H1 (cell line): ENCODE data around the gene CFB. TPM values are rescaled to one million over a fixed set of nuclear protein-coding genes. Genes with fewer than 3 reads are reported as not detected.
A peak's percentile ranks its signal among the peaks of the same experiment; 100 is the strongest.

ENCODE experiments used
- CTCF ChIA-PET: fragments of 300-600 bp; sonication (Branson Sonifier 250); formaldehyde crosslinking; loops from one replicate; lab custom pipeline; 2021; ENCODE audit not compliant: partially characterized antibody; lab: Charles Lee
- POLR2A ChIA-PET: fragments of 300-600 bp; sonication (Branson Sonifier 250); formaldehyde crosslinking; loops from one replicate; lab custom pipeline; 2021; ENCODE audit warnings: inconsistent platforms; ENCODE audit not compliant: partially characterized antibody; lab: Charles Lee
- DNase-seq, 2 experiments: peaks; one replicate each; pipeline versions ENCODE4 v3.0.0 to v3.0.0-alpha.2; 2010 to 2022; ENCODE audit warnings: low spot score in 2 of 2, low read depth in 1 of 2, mixed read lengths in 1 of 2
- FAIRE-seq: peaks from 2 replicates; lab custom pipeline; 2011; peaks lifted over from hg19 to GRCh38; lab: Jason Lieb, UNC
- H2AFZ ChIP-seq: 2 replicates; pipeline ENCODE4 v1.8.1; 2012; ENCODE audit warnings: low read length, inconsistent platforms
- H2AK5ac ChIP-seq: 2 replicates; pipeline ENCODE4 v1.6.1; 2013; ENCODE audit warnings: low read depth, low read length
- H2BK120ac ChIP-seq: replicated peaks from 2 replicates; pipeline ENCODE3; 2013; ENCODE audit warnings: low read depth, low read length, inconsistent platforms
- H2BK12ac ChIP-seq: 2 replicates; pipeline ENCODE4 v1.6.1; 2013; ENCODE audit warnings: low read depth, low read length
- H2BK15ac ChIP-seq: 2 replicates; pipeline ENCODE4 v1.6.1; 2013; ENCODE audit warnings: low read length
- H2BK20ac ChIP-seq: 2 replicates; pipeline ENCODE4 v1.6.1; 2013; ENCODE audit warnings: low read length
- H2BK5ac ChIP-seq: 2 replicates; pipeline ENCODE4 v1.6.1; 2013; ENCODE audit warnings: low read depth, low read length
- H3K14ac ChIP-seq: 2 replicates; pipeline ENCODE4 v1.6.1; 2013; ENCODE audit warnings: inconsistent platforms; ENCODE audit not compliant: insufficient read length
- H3K18ac ChIP-seq: 2 replicates; pipeline ENCODE4 v1.6.1; 2013; ENCODE audit warnings: low read length; ENCODE audit errors: extremely low read depth
- H3K23ac ChIP-seq: 2 replicates; pipeline ENCODE4 v1.6.1; 2013; ENCODE audit warnings: inconsistent platforms; ENCODE audit not compliant: insufficient read length
- H3K23me2 ChIP-seq: 2 replicates; pipeline ENCODE4 v1.6.1; 2013; ENCODE audit warnings: low read depth, low read length
- H3K27ac ChIP-seq: 2 replicates; pipeline ENCODE4 v1.6.1; 2011; ENCODE audit warnings: low read depth, low read length, inconsistent platforms
- H3K27me3 ChIP-seq, 4 experiments: replicated peaks in 1 of 4; 1 replicate in 1 of 4; 2 replicates in 3 of 4; pipeline versions ENCODE4 v1.6.1 to v1.8.1; 2011 to 2013; ENCODE audit warnings: low read length in 3 of 4, mild to moderate bottlenecking in 3 of 4, inconsistent platforms in 2 of 4, mixed read lengths in 2 of 4, moderate library complexity in 1 of 4; ENCODE audit not compliant: control insufficient read depth in 3 of 4, insufficient read depth in 3 of 4; ENCODE audit errors: extremely low read depth in 1 of 4
- H3K36me3 ChIP-seq, 4 experiments: 2 replicates each; pipeline versions ENCODE4 v1.6.1 to v1.8.1; 2011 to 2013; ENCODE audit warnings: mild to moderate bottlenecking in 4 of 4, low read length in 3 of 4, moderate library complexity in 2 of 4, control low read depth in 1 of 4, inconsistent platforms in 1 of 4; ENCODE audit not compliant: insufficient read depth in 4 of 4, control insufficient read depth in 2 of 4
- H3K4ac ChIP-seq: replicated peaks from 2 replicates; pipeline ENCODE3; 2013; ENCODE audit warnings: low read length, low read depth, mixed read lengths, inconsistent platforms; ENCODE audit not compliant: insufficient read length
- H3K4me1 ChIP-seq, 4 experiments: replicated peaks in 1 of 4; 1 replicate in 1 of 4; 2 replicates in 3 of 4; pipeline versions ENCODE4 v1.6.1 to v1.8.1; 2011 to 2013; ENCODE audit warnings: low read length in 3 of 4, inconsistent platforms in 2 of 4, mixed read lengths in 1 of 4; ENCODE audit not compliant: insufficient read depth in 4 of 4, control insufficient read depth in 3 of 4
- H3K4me2 ChIP-seq, 2 experiments: 2 replicates each; pipeline versions ENCODE4 v1.6.1 to v1.8.1; 2011 to 2013; ENCODE audit warnings: low read depth in 2 of 2, low read length in 2 of 2, control low read depth in 1 of 2, inconsistent platforms in 1 of 2, mild to moderate bottlenecking in 1 of 2; ENCODE audit not compliant: insufficient read depth in 1 of 2
- H3K4me3 ChIP-seq, 4 experiments: fragments of 200-600, 300-600 bp in 1 of 4; sonication (generic), shearing (Covaris generic), sonication (Bioruptor Twin) in 1 of 4; 2 replicates each; pipeline versions ENCODE4 v1.5.1 to v1.8.1; 2011 to 2016; ENCODE audit warnings: low read length in 4 of 4, low read depth in 3 of 4, control low read depth in 2 of 4, inconsistent platforms in 2 of 4, mild to moderate bottlenecking in 2 of 4, mixed read lengths in 1 of 4, moderate library complexity in 1 of 4; ENCODE audit not compliant: insufficient read depth in 2 of 4; ENCODE audit errors: extremely low read depth in 1 of 4
- H3K56ac ChIP-seq: replicated peaks from 2 replicates; pipeline ENCODE3; 2013; ENCODE audit warnings: low read depth, mild to moderate bottlenecking, mixed read lengths, low read length, inconsistent platforms; ENCODE audit not compliant: insufficient read length
- H3K79me1 ChIP-seq: 2 replicates; pipeline ENCODE4 v1.6.1; 2013; ENCODE audit warnings: low read depth, low read length, control low read depth
- H3K79me2 ChIP-seq, 2 experiments: 2 replicates each; pipeline versions ENCODE4 v1.6.1 to v1.8.1; 2012 to 2013; ENCODE audit warnings: low read length in 2 of 2, mild to moderate bottlenecking in 2 of 2, inconsistent platforms in 1 of 2; ENCODE audit not compliant: insufficient read depth in 2 of 2, control insufficient read depth in 1 of 2
- H3K9ac ChIP-seq, 4 experiments: replicated peaks in 1 of 4; 1 replicate in 1 of 4; 2 replicates in 3 of 4; pipeline versions ENCODE4 v1.6.1 to v1.8.1; 2011 to 2013; ENCODE audit warnings: low read depth in 3 of 4, low read length in 3 of 4, control low read depth in 2 of 4, mild to moderate bottlenecking in 2 of 4, moderate library complexity in 2 of 4, inconsistent platforms in 1 of 4; ENCODE audit errors: extremely low read depth in 1 of 4
- H3K9me3 ChIP-seq, 2 experiments: 2 replicates each; pipeline versions ENCODE4 v1.6.1 to v1.8.1; 2012 to 2013; ENCODE audit warnings: mild to moderate bottlenecking in 2 of 2, moderate library complexity in 2 of 2, control low read depth in 1 of 2, inconsistent platforms in 1 of 2, low read depth in 1 of 2, low read length in 1 of 2, mixed read lengths in 1 of 2; ENCODE audit not compliant: insufficient read depth in 2 of 2
- H4K20me1 ChIP-seq, 2 experiments: replicated peaks in 1 of 2; 2 replicates each; pipeline versions ENCODE3 to v1.8.1; 2011 to 2013; ENCODE audit warnings: inconsistent platforms in 2 of 2, low read length in 2 of 2, mild to moderate bottlenecking in 1 of 2; ENCODE audit not compliant: insufficient read depth in 2 of 2, control insufficient read depth in 1 of 2
- H4K5ac ChIP-seq: 2 replicates; pipeline ENCODE4 v1.6.1; 2013; ENCODE audit warnings: low read length, low read depth, mixed read lengths, inconsistent platforms; ENCODE audit not compliant: insufficient read length
- H4K8ac ChIP-seq: 2 replicates; pipeline ENCODE4 v1.8.0; 2013; ENCODE audit warnings: mild to moderate bottlenecking, moderate library complexity, low read length, inconsistent platforms; ENCODE audit not compliant: insufficient read depth; ENCODE audit errors: extremely low read depth
- H4K91ac ChIP-seq: replicated peaks from 2 replicates; pipeline ENCODE3; 2013; ENCODE audit warnings: low read length, mixed read lengths, inconsistent platforms; ENCODE audit not compliant: insufficient read length
- EZH2 ChIP-seq: fragments of 200-600 bp; sonication (generic); IDR thresholded peaks from 2 replicates; pipeline ENCODE4 v1.7.1; 2012; ENCODE audit warnings: low read depth, mild to moderate bottlenecking, moderate library complexity, low read length, inconsistent platforms; ENCODE audit not compliant: severe bottlenecking
- RAD21 ChIP-seq, 2 experiments: IDR thresholded peaks in 1 of 2; conservative IDR thresholded peaks in 1 of 2; 2 replicates each; pipeline ENCODE4 v1.6.1; 2011; ENCODE audit warnings: low read depth in 2 of 2, low read length in 2 of 2, improper control_type of control experiment in 1 of 2, inconsistent platforms in 1 of 2, mild to moderate bottlenecking in 1 of 2, moderate library complexity in 1 of 2
- TBP ChIP-seq: IDR thresholded peaks from 2 replicates; pipeline ENCODE4 v1.6.1; 2011; ENCODE audit warnings: low read depth, low read length, improper control_type of control experiment
- TEAD4 ChIP-seq: IDR thresholded peaks from 2 replicates; pipeline ENCODE4 v1.6.1; 2012; ENCODE audit warnings: low read depth, low read length, inconsistent platforms, mixed read lengths
- WGBS, 2 experiments: shearing (Covaris generic) in 1 of 2; methylation state at CpG; one replicate each; pipeline versions ENCODE4 v1.1.6 to v1.1.7; 2013 to 2015; ENCODE audit warnings: low lambda C conversion rate in 2 of 2, mixed read lengths in 2 of 2, inconsistent platforms in 1 of 2, low coverage in 1 of 2, missing lambda C conversion rate in 1 of 2; ENCODE audit not compliant: insufficient replicate concordance in 2 of 2, insufficient coverage in 1 of 2, insufficient read length in 1 of 2; ENCODE audit errors: extremely low coverage in 1 of 2, missing lambda C conversion rate in 1 of 2; 5-methylcytosine and 5-hydroxymethylcytosine counted together
- polyA plus RNA-seq, 7 experiments: library from polyadenylated mRNA; depleted of rRNA in 3 of 7; stranded (reverse) in 5 of 7; unstranded in 2 of 7; fragments of >200 nt in 5 of 7; fragments of 200-250 nt in 2 of 7; gene quantifications; 1 replicate in 5 of 7; 2 replicates in 1 of 7; 4 replicates in 1 of 7; pipeline versions ENCODE4 v1.2.1 to v1.2.3, GENCODE V29; 2011 to 2013; ENCODE audit warnings: missing spikeins in 2 of 7, mixed read lengths in 2 of 7
- total RNA-seq: library from RNA; stranded (reverse); fragmentation: NEBNext Ultra II Directional; extraction: Animal tissue kit (Norgen Biotek cat#: 25700); gene quantifications from 2 replicates; pipeline ENCODE4 v1.2.1, GENCODE V29; 2021

The CFB gene
- total and polyA plus RNA-seq, 2 of the 8 experiments (the other 6 are each of a cell fraction or from before 2014, with no cell fraction given), result 0.09 TPM; not detected in 1

DNA sequence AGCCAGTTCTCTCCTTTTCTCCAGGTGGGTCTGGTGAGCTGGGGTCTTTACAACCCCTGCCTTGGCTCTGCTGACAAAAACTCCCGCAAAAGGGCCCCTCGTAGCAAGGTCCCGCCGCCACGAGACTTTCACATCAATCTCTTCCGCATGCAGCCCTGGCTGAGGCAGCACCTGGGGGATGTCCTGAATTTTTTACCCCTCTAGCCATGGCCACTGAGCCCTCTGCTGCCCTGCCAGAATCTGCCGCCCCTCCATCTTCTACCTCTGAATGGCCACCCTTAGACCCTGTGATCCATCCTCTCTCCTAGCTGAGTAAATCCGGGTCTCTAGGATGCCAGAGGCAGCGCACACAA lies 765 bp upstream of the CFB start:
- DNase-seq (no peak), FAIRE-seq (no peak)
- no peaks in the 10 kb centered on the region for H3K9me3 ChIP-seq
- H3K56ac ChIP-seq, result no peak overlapping the region
- no peak overlapping the region for H3K4me3 ChIP-seq
- H4K5ac ChIP-seq, result no peak overlapping the region
- H2BK15ac ChIP-seq, result no peak overlapping the region
- no peak overlapping the region for H2BK20ac ChIP-seq
- H4K8ac ChIP-seq, result peak overlapping the region; percentile 64; the same call in 1 of the 2 replicates
- no peak overlapping the region for H3K18ac ChIP-seq
- H3K36me3 ChIP-seq, result no peaks in the 10 kb centered on the region
- ChIA-PET POLR2A (interaction anchor here (0.6 to 3.4 kb wide), 14 partner anchors 9 to 282 kb away, joined by 3 to 16 read pairs (median 4); partner anchors contain the start of genes DXO, NELFE and SKIC2), CTCF (interaction anchor here (0.9 to 7.8 kb wide), 6 partner anchors 7 to 102 kb away, joined by 3 to 53 read pairs (median 4); no protein-coding TSS in a partner anchor)
- H2BK120ac ChIP-seq, result no peak overlapping the region
- H3K23ac ChIP-seq, result no peak overlapping the region
- H3K4ac ChIP-seq, result no peak overlapping the region
- no peak overlapping the region for H3K9ac ChIP-seq
- H2AK5ac ChIP-seq, result no peak overlapping the region
- H4K20me1 ChIP-seq, result no peaks in the 10 kb centered on the region
- H3K4me1 ChIP-seq, result peaks cover 0 to 5% (median 0%) of the 10 kb centered on the region in 4 experiments; a peak in 1 of 7 replicates
- no peak overlapping the region for H2BK5ac ChIP-seq
- peaks cover 0 to 11% (median 2%) of the 10 kb centered on the region in 4 experiments; a peak in 3 of 7 replicates for H3K27me3 ChIP-seq
- TF ChIP-seq TBP (no peak), TEAD4 (no peak), RAD21 (IDR thresholded peaks at IDR 0.05 in 1 of 2, conservative IDR thresholded peaks at IDR 0.05 in 1 of 2; ENCODE audit: low read depth in 2 of 2, low read length in 2 of 2) (no peak), EZH2 (no peak)
- no peak overlapping the region for H4K91ac ChIP-seq
- H3K79me2 ChIP-seq, result no peaks in the 10 kb centered on the region
- H2BK12ac ChIP-seq, result no peak overlapping the region
- H2AFZ ChIP-seq, result no peak overlapping the region
- no peak overlapping the region for H3K27ac ChIP-seq
- no peaks in the 10 kb centered on the region for H3K79me1 ChIP-seq
- 90% methylated on average over 9 of the region's 9 CpGs; no CpG with 5 or more reads in 1 of the 2 experiments for WGBS, 2 experiments
- H3K14ac ChIP-seq, result no peak overlapping the region
- H3K4me2 ChIP-seq, result no peak overlapping the region
- H3K23me2 ChIP-seq, result no peaks in the 10 kb centered on the region
